GM18508 (cell line): ENCODE results near the gene PDE4B.
"Not testable (repeated sequence)": the region's sequence is repeated elsewhere in the genome, so short reads cannot be mapped to it uniquely, and the experiment has no call there.

Source experiments
- ATAC-seq: cut with Tn5 transposase; IDR thresholded peaks from one replicate; pipeline ENCODE4 v1.9.1; 2021; ENCODE audit warnings: moderate number of reproducible peaks; ENCODE audit not compliant: insufficient read depth, unreplicated experiment

Gene PDE4B

DNA sequence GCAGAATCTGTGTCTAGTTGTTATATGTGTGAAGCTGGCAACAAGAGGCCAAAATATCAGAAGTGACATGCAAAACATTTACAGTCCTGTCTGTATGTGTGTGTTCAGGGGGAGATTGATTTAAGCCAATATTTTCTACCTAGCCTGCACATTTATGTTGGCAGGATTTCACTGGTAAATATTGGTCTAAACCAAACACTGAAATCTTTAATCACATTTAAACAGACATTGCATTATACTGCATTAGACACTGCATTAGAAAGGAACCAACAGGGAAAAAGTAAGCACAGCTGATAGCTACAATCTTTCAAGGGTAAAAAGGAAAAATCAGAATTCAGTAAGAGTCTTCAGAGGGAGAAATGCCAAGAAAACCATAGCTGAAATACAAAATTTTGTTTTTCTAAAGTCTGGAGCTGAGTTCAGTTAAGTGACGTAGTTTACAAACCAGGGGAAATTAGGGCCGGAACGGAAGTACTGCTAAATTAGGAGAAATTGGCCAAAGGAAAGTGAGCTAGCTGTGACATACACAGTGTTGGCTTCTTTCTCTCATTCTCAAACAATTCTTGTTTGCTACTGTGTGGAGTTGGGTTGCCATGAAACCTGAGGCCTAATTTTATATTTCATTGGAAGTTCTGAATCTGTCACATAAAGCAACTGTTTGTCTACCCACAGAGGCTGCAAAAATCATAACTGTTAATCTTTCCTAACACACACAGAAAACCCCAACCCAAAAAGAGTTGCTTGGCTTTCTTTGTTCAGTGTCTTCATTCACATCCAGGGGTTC, 524.0 kb downstream of the PDE4B start:
- no peak for ATAC-seq

DNA sequence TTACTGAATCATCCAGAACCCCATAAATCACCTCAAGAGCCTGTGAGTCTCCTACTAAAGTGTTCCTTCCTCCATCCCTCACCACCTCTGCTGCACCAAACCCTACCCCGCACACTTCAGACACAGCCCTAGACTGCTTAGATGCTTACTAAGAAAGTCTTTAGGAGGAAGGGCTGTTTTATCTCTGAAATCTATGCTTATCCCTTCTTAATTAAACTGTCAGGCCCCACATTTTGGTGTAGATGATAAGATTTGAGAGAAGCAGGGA, 524.5 kb downstream of the PDE4B start:
- ATAC-seq = no peak

DNA sequence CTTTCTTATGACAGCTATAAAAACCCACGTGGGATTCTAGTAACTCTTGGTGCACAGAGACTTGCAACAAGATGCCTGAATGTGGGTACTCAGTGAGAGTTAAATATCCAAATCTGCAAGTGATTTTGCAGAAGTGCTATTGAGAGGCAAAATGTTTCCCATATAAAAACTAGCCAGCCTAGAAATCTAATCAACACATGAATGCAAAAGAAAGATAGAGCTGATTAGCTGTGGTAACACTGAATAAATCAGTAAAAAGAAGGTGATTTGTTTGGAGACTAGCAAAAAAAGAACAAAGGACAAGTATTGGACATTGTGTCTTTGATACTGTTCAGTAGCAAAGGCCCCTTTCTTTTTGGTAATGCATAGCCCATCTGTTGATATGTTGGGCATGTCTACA, 527.5 kb downstream of the PDE4B start:
- ATAC-seq = no peak

DNA sequence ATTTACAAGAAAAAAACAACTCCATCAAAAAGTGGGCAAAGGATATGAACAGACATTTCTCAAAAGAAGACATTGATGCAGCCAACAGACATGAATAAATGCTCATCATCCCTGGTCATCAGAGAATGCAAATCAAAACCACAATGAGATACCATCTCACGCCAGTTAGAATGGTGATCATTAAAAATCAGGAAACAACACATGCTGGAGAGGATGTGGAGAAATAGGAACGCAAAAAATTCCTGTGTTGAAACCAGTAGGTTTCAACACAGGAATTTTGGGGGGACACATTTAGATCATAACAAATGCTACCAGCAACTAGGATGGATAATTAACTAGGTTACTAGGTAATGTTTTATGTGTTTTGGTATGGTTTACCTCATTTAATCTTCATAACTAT, 529.8 kb downstream of the PDE4B start:
- ATAC-seq = not testable (repeated sequence)

DNA sequence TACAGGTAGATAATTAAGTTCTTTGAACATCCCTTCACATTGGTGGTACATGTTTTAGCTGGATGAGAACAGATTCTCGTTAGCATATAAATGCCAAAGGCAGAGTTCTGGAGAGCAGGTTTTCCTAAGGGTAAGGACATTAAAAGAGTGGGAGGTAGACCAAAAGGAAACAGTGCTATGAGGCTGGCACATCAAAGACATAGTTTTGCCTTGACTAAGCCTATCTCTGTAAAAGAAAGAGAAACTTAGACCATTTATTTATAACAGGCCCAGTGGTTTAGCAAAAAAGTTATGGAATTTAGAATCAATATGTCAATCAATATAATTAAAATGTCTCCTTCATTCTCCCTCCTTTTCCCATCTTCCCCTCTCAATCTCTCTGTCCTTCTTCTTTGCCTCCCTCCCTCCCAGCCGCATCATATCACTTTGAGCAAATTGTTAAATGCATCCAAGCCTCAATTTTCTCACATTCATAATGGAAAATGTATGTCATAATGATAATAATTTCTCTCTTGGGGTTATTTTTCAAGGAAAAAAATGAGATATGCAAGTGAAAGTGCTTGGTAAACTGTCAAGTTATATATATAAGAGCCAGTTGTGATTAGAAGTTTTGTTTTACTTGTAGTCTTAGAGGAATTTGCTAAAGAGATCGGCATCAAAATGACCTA, 531.4 kb downstream of the PDE4B start:
- ATAC-seq = no peak

DNA sequence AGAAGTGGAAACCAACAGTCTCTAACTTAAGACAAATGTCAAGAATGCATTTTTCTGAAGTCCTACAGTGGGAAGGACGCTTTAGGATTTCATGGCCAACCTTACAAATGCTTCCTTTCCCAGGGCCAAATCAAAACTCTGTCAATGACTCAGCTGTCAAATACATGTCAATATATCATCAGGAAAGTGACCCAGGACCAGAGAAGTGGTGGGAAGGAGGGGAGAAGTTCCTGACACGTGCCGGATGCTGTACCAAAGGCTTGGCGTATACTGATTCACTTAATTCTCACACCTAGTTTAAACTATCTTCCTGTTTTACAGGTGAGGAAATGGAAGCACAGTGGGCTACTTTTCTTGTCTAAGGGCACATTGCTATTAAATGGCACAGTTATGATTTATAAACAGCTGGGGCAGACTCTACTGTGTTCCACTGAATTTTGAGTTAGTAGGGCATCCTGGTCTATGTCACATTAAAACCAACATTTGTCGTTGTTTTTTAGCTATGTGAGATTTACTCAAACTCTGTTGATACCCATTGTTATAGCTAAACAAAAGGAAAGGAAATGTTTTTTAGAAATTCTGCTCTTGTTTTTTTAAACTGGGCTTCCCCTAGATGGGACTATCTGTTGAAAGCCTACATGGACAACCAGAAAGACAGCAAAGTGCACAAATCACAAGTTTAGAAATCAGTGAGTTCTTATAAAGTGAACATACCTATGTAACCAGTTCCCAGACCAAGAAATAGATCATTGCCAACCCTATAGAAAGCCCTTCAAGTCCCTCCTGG, 533.1 kb downstream of the PDE4B start:
- ATAC-seq = no peak

DNA sequence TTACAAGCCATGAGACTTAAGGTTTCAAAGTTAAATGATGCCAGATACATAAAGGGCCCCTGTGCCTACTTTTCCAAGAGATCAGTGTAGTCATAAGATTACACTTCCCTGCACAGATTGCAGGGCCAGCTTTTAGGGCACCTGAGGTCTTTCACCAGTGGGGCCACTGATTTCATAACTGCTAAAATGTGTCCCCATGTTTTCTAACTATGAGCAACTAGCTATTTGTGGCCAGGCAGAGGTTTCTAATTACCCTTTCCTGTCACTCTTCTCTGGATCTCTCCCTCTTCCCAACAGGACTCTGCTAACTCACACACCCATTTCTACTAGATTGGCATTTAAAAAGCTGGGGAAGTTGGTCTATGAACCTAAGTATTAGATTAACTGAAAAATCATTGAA, 534.2 kb downstream of the PDE4B start:
- ATAC-seq = no peak

DNA sequence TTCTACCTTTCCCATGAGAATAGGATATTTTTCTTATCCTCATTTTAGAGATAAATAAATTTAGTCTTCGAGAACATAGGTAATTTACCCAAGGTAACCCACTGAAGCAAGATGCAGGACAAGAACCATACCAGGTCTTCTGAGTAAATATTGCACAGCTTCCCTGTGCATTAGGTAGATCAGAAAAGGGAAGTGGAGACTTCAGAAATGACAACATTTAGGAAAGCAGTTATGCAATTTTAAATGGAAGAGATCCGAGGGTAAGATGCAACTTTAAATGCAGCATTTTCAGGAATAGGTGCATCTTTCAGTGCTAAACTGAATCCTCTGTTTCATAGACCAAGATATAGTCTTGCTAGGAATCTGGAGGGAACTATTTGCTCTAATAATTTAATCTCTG, 534.9 kb downstream of the PDE4B start:
- ATAC-seq = no peak

DNA sequence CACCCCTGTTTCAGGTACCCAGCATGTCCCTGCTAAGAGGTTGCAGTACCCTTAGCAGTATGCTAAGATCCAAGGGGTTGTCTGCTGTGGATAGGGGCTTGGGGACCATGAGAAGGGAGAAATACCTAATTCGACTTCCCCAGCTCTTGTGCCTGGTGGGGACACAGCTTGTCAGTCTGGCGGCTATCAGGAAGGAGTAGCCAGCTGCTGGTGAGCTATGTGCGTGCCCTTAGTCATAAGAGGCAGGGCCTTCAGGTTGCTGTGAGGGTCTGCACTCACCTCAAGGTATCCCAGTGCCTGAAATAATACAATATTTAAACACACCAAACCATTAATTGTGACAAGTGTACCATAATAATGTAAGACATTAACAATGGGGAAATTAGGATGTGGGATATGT, 536.2 kb downstream of the PDE4B start:
- ATAC-seq = no peak

DNA sequence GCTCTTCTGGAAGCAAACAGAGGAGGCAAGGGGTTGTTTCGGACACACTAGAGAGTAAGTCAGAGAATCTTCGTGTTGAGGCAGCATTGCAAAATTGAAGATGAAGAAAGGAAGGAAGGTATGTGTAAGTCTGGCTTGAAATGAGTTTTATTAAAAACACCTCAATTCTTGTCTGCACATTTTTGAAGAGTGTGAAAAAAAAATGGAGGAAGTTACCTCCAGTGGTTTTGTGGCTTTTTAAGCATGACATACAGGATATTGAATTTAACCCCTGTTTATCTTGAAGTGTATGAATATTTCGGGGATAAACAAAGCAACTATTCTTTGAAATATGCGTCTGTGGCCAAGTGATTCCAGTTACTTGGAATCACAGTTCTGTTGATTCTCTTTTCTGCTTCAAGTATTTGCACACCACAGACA, 538.0 kb downstream of the PDE4B start:
- ATAC-seq = no peak

DNA sequence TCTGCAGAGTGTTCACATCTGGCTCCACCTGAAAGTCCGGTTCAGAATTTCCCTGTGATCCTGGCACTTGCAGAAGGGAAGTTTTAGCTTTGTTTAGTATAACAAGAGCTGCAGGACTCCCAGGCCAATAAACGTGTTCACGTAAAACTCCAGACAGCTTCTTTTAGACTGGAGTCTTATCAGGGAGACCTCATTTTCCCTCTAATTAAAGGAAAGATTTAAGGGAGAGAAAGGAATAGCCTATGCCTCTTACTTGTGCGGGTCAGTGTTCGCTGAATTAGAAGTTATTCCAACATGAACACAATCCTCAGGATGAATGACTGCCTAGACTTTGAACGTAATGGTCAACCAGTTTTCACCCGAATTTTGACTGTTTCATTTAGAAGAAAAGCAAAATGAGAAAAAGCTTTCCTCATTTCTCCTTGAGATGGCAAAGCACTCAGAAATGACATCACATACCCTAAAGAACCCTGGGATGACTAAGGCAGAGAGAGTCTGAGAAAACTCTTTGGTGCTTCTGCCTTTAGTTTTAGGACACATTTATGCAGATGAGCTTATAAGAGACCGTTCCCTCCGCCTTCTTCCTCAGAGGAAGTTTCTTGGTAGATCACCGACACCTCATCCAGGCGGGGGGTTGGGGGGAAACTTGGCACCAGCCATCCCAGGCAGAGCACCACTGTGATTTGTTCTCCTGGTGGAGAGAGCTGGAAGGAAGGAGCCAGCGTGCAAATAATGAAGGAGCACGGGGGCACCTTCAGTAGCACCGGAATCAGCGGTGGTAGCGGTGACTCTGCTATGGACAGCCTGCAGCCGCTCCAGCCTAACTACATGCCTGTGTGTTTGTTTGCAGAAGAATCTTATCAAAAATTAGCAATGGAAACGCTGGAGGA, 539.2 kb downstream of the PDE4B start:
- ATAC-seq = no peak

DNA sequence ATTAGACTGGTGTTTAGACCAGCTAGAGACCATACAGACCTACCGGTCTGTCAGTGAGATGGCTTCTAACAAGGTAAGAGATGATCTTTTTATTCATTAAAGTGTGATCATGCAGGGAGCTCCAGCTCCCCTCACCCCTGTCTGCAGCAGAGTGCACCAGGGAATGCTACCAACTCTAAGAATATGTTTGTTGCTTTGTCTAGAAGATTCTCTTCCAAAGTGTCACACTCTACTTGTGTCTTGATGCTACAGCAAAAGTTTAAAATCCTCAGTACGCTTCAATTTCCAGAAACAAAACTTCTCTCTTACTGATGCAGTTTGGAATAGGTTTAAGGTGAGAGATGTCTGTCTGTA, 539.8 kb downstream of the PDE4B start:
- no peak for ATAC-seq

DNA sequence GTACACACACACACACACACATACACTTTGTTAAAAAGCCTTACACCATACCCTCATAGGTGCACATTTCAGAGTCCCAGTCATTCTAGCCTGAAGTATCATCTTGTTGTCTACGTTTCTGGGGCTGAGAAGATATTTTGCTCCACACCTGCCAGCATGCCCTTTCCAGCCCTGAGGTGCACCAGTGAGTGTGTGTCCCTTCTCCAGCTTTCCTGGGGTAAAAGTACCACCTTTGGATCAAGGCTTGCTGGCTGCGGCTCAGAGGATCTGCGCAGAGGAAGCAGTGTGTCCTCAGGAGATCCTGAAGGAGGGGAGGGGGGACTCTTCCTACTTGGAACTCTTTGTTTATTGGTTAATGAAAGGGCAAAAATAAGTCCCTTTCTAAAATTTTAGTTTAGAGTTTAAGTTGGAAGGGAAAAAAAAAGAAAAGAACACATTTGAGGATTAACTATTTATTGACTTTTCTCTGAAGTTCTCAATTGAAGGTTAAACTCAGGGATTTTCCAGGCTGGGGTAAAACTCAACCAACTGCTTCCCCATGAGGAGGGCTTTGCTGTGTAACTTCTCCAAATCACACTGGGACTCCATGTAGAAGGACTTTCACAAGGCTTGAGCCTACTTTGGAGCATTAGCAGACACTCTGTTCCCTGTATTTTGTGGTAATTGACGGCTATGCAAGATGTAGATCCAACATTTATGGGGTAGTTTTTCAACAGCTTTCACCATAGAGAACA, 540.9 kb downstream of the PDE4B start:
- no peak for ATAC-seq

DNA sequence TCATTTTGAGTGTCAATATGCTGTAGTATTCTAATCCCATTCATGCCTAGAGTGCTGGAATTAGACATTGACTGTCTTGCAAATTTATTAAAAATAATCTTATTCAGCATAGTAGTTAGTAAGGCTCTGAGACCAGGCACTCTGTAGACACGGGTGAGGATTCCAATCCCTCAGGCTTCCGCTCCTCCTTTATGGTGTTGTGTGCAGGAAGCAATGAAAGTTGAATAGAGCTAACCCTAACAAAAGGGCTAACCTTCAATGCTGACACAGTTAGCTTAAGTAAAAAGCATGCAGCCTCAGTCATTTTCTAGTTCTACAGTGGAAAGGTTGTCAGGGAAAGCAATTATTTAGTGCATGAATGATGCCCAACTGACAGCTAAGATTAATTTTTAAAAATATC, 541.6 kb downstream of the PDE4B start:
- ATAC-seq = no peak

DNA sequence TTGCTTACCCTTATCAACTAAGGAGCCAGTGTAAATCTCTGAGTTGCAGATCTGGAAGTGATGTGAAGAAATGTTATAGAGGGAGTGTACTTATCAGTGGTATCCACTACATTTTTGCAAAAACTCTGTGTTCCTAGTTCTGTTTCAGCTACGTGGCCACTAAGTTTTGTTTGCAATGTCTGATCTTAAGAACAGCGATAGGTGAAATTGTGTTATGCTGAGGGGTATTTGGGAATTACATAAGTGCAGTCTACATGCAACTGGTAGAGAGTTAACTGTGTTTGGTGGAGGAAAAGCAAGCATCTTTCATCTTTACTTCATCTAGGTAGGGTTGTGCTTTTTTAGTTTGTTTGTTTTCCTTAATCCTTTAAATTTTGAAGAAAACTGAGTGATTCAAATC, 542.4 kb downstream of the PDE4B start:
- no peak for ATAC-seq

DNA sequence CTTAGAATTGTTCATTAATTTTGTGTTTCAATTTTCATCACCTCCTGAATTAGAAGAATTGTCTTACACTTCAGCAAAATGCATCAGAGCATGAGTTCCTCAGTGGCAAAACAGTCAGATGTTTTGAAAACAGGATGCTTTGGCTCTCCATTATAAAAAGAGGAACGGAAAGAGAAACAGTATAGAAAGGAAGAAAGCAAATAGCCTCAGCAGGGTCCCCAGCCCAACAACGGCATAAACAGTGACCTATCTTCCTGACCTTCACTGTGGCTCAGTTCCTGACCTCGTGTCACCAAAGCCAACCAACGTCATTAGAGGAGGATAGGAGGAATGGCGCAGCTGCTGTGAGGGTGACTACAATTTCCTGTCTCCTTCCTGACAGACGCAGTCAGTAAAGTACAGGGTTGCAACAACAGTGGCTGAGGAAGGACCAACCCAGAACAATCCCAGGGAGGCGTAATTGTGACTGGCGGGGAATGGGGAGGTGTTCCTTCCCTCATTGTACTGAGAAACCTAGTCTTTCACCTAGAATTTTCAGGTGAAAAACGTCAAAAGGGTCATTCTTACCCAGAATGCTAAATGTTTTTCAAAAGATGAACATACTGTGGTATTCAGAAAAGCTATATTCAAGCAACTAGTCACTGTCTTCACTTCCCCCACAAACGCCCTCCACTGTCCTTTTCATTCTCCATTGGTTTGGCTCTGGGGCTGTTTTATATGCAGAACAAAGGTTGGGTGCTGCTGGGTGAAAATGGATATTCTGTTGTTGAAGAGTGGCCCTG, 543.4 kb downstream of the PDE4B start:
- peak; percentile 88 for ATAC-seq

DNA sequence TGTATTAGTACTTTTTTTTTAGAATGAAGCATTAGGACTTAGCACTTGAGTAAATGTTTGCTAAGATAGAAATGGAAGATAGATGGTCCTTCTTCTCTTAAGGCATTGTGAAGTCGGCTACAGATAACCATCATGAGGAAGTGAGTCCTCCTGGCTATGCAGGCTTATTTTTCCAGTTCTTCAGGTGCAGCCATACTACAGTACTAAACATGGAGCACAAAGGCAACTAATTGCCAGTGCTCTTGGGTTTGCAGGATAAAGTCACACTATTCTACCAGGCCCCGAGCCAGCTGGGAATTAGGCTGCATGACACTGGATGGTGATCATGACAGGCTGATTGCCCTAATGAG, 543.9 kb downstream of the PDE4B start:
- no peak for ATAC-seq

DNA sequence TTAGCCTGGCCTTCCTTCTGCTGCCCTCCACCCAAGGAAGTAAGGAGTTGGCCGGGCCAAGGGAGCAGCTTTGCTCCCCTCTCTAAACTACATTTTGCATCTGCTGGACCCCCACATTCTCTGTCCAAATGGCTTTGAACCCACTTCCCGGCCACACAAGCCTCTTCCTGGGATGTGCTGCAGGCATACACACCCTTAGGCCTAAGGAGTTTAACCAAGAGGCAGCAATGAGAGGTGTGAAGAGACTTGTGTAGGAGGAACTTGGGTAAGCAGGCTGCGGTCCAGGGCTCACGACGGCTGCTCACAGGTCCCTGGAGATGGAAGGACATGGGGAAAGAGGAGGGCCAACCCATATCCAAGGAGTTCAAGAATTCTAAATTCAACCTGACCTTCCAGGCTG, 544.6 kb downstream of the PDE4B start:
- ATAC-seq = no peak

DNA sequence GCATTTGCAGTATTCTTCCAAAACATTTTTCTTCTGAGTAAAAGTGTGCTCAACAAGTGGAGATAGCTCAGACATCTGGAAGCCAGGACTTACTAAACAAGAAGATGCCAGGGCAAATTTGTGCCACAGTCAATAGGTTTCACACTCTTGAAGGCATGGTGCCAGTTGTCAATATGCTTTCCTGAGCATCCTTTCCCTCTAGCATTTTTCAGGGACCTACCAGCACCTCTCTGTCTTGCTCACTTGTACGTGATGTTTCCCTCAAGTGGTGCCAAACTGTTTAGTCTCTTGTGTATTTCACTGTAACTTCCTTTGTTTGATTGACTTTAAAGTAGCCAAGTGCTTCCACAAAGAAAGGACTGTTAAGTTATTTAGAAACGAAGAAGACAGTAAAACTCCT, 547.2 kb downstream of the PDE4B start:
- no peak for ATAC-seq
